ENCODE measurements around the gene UGT1A6. TPM values are rescaled to one million over a fixed set of nuclear protein-coding genes. Genes with fewer than 3 reads are reported as not detected.
A peak's percentile ranks its signal among the peaks of the same experiment; 100 is the strongest.

Gene UGT1A6
- total RNA-seq, 1 experiment from 2014 or later = 0.54 TPM

DNA sequence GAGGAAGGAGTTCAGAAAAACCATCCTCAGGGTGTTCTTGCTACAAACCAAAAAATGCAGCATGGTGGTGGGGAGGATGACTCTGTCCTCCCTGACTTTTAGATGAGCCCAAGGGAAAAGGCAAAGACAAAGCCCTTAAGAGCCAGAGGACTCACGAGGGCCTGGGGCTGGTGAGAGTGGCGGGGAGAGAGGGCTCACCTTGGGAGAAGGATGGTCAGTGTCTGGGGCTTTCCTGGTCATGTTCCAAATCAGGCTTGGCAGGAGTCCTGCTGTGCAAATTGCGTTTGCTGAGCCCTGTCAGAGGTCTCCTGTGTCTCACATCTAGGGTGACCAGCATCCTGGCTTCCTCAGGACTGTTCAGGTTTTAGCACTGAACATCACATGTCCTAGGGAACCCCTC lies 72.1 kb downstream of the UGT1A6 start:
- DNase-seq (ENCODE audit: low read depth) = peak; percentile 62

DNA sequence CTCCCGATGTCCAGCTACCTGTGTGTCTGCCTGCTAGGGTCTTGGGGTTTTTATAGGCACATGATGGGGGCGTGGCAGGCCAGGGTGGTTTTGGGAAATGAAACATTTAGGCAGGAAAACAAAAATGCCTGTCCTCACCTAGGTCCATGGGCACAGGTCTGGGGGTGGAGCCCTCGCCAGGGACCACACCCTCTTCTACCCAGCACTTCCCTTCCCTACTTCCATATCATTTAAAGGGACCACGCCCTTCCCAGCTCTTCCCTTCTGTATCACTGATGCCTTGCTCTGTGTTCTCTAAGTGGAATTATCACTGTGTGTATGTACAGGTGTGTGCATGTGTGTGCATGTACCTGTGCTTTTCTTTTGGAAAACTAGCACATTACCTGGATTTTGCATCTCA lies 73.7 kb downstream of the UGT1A6 start:
- DNase-seq (ENCODE audit: low read depth) = no peak

DNA sequence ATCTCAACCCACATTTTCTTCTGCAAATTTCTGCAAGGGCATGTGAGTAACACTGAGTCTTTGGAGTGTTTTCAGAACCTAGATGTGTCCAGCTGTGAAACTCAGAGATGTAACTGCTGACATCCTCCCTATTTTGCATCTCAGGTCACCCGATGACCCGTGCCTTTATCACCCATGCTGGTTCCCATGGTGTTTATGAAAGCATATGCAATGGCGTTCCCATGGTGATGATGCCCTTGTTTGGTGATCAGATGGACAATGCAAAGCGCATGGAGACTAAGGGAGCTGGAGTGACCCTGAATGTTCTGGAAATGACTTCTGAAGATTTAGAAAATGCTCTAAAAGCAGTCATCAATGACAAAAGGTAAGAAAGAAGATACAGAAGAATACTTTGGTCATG lies 75.4 kb downstream of the UGT1A6 start:
- DNase-seq (ENCODE audit: low read depth) = peak; percentile 7

DNA sequence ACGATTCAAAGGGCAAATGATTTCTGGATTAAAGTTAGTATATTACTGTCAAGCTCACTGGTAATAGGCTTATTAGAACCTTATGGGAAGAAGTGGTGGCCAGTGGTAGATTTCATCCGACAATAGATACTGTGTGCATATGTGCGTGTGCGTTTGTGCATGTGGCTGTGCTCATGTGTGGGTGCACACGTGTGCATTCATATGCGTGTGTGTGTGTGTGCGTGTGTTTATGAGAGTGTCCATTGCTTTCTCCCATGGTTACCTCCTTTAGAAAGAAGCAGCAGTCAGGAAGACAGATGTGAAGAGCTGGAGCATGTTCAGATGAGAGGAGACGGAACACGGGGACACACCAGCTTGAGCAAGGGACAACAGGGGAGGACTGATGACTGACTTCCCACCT lies 76.6 kb downstream of the UGT1A6 start:
- DNase-seq (ENCODE audit: low read depth) = no peak

DNA sequence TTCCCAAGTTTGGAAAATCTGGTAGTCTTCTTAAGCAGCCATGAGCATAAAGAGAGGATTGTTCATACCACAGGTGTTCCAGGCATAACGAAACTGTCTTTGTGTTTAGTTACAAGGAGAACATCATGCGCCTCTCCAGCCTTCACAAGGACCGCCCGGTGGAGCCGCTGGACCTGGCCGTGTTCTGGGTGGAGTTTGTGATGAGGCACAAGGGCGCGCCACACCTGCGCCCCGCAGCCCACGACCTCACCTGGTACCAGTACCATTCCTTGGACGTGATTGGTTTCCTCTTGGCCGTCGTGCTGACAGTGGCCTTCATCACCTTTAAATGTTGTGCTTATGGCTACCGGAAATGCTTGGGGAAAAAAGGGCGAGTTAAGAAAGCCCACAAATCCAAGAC lies 79.5 kb downstream of the UGT1A6 start:
- no peak for DNase-seq (ENCODE audit: low read depth)

DNA sequence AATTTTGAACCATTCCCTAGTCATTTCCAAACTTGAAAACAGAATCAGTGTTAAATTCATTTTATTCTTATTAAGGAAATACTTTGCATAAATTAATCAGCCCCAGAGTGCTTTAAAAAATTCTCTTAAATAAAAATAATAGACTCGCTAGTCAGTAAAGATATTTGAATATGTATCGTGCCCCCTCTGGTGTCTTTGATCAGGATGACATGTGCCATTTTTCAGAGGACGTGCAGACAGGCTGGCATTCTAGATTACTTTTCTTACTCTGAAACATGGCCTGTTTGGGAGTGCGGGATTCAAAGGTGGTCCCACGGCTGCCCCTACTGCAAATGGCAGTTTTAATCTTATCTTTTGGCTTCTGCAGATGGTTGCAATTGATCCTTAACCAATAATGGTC lies 79.9 kb downstream of the UGT1A6 start:
- DNase-seq (ENCODE audit: low read depth) = no peak

DNA sequence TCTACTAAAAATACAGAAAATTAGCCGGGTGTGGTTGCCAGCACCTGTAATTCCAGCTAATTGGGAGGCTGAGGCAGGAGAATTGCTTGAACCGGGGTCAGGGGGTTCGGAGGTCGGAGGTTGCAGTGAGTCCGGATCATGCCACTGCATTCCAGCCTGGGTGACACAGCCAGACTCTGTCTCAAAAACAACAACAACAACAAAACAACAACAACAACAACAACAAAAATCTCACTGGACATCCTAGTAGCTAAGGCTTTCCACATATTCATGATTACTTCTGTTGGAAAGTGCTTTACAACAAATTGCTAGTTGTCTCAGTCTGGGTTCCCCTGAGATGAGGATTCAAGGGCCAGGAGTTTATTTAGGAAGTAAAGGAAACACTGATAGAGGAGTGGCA lies 81.2 kb downstream of the UGT1A6 start:
- DNase-seq (ENCODE audit: low read depth) = no peak

DNA sequence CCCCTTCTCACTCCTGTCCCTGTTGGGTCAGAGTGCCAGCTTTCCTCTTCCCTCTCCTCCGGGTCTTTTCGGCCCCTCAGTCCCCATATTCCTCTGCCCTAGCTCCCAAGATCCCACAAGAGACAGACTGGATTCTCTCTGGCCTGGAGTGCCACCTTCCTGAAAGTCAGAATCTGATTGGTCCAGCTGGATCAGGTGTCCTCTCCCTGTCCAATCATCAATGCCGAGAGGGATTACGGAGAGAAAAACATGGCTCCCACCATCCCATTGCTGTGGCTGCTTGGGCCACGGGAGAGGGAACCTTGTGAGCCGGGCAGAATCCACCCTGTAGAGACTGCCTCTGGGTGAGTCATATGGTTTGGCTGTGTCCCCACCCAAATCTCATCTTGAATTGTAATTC lies 82.7 kb downstream of the UGT1A6 start:
- no peak for DNase-seq (ENCODE audit: low read depth)

DNA sequence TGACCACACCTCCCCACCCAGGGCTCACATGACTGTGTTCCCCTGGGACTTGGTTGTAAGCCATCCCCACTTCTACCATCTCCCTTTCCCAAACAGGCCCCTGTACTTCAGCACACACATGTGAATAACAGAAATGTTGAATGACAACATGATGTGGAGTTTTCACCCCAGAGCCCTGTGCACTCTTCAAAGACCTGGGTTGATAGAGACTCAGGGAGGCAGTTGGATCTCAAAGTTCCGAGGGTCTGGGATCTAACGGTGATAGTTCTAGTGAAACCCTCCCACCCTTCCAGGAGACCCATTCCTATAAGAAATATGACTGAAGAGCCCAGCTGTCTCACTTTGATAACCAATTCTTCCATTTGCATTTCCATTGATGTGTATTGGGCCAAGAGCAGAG lies 85.3 kb downstream of the UGT1A6 start, which contains the start of gene MROH2A:
TSS of gene MROH2A (plus strand) at position 301 of the 400 bp plus-strand sequence. CDS start 1,029 bp downstream, outside the sequence.
- no peak for DNase-seq (ENCODE audit: low read depth)

DNA sequence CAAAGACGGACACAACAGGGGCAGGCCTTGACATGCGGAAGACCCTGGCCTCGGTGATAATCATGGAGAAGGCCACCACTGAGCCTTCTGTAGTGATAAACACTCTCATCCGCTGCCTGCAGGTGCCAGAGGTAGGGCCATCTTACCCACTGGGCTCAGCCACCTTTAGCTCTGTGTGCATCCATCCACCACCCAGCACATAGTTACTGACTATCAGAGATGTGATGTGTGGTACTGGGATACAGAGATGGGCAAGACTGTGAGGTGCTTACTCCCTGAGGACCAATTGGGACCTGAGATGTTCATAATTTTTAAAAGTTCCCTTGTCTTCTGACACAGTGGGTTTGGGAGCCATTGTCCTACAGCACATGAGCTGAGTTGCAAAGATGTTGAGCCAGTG lies 87.0 kb downstream of the UGT1A6 start:
- no peak for DNase-seq (ENCODE audit: low read depth)

DNA sequence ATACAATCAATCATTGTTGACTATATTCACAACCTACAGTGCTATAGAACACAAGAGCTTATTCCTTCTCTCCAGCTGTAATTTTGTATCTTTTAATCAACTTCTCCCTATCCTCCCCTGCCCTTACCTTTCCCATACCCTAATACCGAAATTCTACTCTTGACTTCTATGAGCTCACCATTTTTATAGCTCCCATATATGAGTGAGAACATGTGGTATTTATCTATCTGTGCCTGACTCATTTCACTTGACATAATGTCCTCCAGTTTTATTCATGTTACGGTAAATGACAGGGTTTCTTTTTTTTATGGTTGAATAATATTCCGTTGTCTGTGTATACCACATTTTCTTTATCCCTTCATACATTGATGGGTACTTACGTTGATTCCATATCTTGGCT lies 88.1 kb downstream of the UGT1A6 start:
- DNase-seq (ENCODE audit: low read depth) = no peak

DNA sequence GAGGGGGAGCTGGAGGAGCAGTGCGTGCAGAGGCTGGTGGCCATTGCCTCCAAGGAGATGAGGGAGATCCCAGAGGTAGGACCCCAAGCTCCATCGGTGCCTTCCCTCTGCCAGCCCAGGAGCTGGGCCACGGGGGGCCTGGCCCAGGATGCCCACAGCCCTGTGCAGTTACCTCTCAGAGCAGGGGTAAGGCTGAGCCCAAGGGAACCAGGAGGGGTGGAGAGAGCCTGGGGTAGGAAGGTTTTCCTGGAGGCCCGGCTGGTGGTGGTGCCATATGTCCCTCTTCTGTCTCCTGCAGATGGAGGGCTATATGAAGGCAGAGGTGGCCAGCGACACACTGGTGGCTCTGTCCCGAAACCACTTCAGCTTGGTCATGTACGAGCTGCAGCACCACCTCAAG lies 96.9 kb downstream of the UGT1A6 start:
- no peak for DNase-seq (ENCODE audit: low read depth)

DNA sequence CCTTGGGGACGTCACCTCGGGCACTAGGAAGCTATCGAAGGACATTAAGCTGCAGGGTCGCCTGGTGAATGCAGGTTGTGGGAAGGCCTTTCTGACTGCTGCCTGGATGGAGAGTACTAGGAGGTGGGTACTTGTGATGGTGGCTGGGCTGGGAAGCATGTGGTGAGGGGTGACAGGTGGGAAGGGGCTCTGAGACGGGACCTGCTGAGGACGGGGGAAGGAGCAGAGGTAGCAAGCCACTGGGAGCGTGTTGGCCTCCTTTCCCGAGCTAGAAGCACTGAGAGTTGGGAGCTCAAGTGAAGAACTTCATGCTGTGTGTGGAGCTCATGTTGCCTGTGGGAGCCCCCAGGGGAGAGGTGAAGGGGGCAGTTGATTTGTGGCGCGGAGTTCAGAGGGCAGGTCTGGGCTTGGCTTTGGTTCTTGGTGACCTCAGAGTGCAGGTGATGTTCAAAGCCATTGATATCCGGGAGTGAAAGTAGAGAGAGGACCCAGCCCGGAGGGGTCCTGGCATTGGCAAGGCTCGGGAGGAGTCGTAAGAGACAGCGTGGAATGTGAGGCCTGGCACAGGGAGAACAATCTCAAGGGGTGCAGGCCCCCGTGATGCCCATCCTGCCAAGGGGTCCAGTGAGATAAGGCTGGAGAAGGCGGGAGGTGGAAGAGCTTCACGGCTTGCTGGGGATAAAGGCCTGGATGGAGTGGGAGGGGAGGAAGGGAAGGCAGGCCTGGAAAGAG lies 98.6 kb downstream of the UGT1A6 start:
- no peak for DNase-seq (ENCODE audit: low read depth)

DNA sequence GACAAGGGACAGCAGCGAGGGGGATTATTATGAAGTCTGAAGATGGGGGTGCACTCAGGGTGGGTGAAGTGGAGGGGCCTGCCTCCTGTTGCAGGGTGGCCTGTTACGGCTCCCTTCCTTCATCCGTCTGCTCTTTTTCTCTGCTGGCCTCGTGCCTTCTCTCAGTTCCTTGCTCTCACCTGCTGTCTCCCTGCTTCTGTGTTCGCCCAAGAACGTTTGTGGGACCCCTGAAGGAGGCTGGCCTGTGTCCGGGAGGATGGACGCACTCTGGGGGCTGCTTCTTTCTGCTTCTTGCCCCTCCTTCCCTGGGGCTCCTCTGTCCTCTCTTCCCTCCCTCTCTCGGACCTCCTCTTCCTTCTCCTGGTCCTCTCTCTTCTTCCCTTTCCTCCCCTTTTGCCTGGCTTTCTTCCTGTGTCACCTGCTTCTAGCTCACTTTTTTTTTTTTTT lies 99.2 kb downstream of the UGT1A6 start:
- DNase-seq (ENCODE audit: low read depth) = no peak

DNA sequence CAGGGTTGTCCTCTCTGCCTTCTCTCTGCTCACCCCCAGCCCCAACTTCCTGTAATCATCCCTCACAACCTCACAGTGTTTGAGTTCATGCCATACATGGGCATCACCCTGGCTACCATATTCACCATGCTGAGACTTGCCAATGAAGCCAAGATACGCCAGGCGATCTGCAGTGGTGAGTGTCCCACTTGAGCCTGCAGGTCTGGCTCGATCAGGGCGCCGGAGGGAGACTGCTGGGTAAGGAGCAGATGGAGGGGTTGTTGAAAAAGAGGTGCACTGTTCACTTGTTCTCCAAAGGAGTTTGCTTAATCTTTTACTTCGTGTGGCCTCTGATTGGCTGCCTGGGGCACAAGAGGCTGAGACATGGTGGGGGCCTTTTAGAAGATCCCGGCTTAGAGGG lies 100.0 kb downstream of the UGT1A6 start:
- no peak for DNase-seq (ENCODE audit: low read depth)

DNA sequence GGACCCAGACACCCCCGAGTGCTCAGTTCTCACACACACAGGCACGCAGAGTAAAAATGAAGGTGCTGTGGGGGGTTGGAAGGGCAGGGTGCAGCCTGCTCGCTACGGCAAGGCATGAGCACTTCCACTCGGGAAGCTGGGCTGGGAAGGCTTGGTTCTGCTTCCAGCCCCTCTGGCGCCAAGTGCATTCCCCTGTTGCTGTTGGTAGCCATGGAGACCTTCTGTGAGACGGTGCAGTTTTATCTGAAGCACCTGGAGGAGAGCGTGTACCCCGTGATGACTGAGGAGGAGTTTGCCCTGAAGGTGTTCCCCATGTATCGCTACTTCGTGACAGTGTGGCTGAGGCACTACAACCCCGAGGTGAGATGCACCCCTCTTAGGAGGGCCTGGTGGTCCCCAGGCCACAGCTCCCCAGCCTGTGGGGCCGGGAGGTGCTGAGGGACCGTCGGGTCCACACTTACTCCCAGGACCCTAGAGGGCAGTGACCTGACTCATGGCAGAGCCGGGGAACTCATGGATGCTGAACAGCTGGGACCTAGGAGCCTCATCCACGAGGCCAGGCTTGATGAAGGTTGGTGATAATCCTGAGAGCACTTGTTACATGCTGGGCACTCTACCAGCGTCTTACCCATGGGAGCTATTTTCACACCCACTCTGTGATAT lies 100.9 kb downstream of the UGT1A6 start:
- DNase-seq (ENCODE audit: low read depth) = peak; percentile 4

DNA sequence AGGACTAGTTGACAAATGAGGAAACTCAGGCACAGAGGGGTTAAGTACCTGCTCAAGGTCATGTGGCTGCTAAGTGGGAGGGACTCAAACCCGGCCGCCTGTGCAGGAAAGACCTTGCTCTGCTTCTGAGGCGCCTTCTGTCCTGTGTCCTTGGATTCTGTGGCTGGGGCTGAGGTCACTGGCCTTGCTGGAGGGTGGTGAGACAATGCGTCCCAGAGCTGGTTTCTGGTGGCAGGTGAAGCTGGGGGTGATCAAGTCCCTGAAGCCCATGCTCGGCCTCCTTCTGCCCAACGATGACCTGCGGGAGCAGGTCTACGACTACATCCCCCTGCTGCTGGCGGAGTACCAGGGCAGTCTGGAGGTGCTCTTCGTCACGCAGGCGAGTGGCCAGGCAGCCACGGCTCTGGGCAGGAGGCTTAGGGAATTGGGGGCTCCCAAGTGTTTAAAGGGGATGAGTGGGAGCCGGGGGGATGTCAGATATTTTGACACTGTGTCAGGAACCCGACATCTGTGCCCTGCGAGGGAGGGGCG lies 101.5 kb downstream of the UGT1A6 start:
- DNase-seq (ENCODE audit: low read depth) = no peak

DNA sequence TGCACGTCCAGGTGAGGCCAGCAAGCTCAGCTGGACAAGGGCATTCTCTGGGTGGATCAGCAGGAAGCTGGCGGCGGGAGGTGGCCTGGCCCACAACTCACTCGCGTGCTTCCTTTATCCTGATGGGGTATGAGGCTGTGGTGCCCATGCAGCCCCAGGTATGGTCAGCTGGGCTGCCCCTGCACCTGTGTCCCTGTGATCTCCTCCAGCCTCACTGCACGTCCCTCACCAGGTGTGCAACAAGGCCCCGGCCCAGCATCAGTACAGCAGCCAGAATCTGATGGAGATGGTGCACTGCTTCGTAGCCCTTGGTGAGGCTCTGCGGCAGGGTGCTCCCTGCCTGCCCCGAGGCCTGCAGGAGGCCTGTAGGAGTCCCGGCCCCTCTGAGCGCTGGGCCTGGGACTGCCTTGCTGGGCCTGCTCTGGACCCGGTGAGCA lies 103.1 kb downstream of the UGT1A6 start:
- DNase-seq (ENCODE audit: low read depth) = no peak

DNA sequence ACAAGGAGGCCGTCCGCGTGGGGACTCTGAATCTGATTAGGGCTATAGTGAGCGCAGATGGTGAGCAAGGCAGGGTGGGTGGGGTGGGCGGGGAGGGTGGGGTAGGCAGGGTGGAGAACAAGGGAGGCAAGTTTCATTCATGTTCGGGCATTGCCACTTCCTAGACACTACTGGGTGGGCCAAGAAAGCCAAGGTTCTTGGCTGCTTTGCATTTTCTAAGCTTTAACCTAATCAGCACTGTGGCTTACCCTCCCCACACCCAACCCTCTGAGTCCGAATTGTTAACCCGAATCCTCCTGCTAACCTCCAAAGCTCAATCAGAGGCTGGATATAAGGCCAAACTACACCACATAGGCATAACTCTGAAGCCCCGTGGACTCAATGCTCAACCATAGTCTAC lies 103.6 kb downstream of the UGT1A6 start:
- DNase-seq (ENCODE audit: low read depth) = no peak

DNA sequence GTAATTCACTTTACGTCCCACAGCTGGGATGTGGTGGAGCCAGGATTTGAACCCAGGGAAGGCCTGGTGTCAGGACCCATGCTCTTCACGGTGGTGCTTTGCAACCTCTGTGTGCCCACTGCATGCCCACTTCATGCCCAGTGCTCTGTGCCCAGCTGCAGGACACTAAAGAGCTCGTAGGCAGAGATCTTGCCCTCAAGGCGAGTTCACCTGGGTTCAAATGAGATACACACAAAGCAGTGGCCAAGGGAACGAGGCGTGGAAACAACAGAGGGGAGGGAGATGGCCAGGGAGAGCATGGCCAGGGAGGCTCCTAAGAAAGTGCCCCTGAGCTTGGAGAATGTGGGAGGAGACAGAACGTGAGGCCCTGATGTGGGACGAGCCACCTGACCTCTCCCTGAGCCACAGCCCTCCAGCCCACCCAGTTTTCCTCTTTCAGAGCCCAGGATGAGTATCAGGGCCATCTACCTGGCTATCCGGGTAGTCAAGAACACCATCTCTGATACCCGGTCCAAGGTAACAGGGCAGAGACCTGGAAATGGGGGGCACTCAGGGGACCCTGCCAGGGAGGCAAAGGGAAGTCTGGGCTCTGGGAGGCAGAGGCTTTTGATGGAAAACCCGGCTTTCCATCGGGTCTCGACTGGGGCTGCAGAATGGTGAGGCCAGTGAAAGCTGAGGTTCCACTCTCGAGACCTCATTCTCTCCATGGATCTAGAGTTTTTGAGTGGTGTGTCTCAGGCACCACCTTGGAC lies 105.8 kb downstream of the UGT1A6 start:
- DNase-seq (ENCODE audit: low read depth) = no peak

DNA sequence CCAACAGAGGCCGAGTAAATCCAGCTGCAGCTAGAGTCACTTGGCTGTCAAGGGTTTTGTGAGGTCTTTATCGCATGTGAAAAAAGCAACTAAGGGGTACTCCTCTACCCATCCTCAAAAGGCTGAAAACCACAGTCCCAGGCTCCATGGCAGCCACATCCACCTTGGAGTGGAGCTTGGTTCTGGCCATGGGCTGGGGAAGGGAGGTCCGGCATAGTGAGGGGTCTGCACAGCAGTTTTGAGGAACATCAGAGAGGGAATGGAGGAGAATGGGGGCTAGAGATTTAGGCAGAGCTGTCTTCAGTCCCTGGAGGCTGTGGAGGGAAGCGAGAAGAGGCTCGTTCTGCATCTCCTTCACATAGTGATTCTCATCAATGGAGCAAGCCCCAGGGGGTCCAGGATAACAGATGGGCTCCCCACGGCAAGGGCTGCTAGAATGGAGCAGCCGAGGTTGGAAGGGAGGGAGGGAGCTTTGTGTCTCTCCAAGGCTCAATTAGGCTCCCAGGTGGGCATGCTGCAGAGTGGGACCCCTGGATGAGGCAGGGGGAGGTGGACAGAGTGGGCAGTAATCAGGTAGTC lies 106.5 kb downstream of the UGT1A6 start:
- no peak for DNase-seq (ENCODE audit: low read depth)

DNA sequence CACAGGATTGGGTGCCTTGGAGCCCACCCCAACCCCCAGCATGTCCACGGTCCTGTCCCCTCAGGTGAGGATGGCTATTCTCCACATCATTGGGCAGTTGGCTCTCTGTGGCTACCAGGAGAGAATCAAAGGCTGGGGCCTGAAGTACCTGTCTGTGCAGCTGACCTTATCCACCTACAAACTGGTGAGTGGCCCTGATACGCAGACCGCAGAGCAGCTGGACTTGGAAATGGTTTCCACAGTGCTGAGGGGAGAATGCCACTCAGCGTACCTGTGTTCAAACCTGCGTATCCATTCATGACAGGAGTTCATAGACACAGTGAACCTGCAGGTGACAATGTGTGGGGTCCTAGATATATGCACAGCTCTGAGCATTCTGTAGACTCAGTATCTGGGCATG lies 107.0 kb downstream of the UGT1A6 start:
- no peak for DNase-seq (ENCODE audit: low read depth)
